ENCODE results near the gene SERTM2. TPM values are rescaled to one million over a fixed set of nuclear protein-coding genes. Genes with fewer than 3 reads are reported as not detected.

The SERTM2 gene
- total RNA-seq (not detected), polyA plus RNA-seq (under 1 TPM; 0.02 to 0.03 TPM)
- long read RNA-seq, donor 1: 0 reads
- long read RNA-seq, donor 2: 0 reads
- long read RNA-seq, donor 3: 0 reads
- long read RNA-seq, donor 4: 0 reads
- long read RNA-seq, donor 5, full-length matches to known transcripts: 1 of 1 reads
- long read RNA-seq, donor 5, partial matches to known transcripts: 0 of 1 reads
- long read RNA-seq, donor 5, other reads (novel, unspliced or antisense): 0 of 1 reads

DNA sequence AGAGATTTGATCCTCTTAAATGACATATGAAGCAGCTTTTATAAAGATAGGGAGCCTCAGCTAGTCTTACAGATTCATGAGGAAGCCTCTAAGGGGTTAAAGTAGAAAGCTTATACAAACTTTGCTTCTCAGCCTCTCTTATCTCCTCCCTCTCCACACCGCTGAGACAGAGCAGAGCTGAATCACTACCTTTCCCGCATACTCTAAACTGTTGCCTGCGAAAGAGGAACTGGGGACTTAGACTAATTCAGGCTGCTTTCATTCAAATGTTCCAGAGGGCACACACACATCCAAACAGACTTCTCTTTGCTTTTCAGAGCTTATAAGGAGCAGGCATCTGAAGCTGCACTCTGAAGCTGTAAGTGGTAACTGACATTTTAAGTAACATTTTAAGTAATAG, at the start of gene SERTM2:
Gene SERTM2 (plus strand): TSS at position 169 of the 400 bp plus-strand sequence. CDS start 7,213 bp downstream, outside the sequence.
- TF ChIP-seq, protein P1, sequence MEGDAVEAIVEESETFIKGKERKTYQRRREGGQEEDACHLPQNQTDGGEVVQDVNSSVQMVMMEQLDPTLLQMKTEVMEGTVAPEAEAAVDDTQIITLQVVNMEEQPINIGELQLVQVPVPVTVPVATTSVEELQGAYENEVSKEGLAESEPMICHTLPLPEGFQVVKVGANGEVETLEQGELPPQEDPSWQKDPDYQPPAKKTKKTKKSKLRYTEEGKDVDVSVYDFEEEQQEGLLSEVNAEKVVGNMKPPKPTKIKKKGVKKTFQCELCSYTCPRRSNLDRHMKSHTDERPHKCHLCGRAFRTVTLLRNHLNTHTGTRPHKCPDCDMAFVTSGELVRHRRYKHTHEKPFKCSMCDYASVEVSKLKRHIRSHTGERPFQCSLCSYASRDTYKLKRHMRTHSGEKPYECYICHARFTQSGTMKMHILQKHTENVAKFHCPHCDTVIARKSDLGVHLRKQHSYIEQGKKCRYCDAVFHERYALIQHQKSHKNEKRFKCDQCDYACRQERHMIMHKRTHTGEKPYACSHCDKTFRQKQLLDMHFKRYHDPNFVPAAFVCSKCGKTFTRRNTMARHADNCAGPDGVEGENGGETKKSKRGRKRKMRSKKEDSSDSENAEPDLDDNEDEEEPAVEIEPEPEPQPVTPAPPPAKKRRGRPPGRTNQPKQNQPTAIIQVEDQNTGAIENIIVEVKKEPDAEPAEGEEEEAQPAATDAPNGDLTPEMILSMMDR (IDR thresholded peaks at IDR 0.05; ENCODE audit: control extremely low read depth, extremely low read depth): no peak

DNA sequence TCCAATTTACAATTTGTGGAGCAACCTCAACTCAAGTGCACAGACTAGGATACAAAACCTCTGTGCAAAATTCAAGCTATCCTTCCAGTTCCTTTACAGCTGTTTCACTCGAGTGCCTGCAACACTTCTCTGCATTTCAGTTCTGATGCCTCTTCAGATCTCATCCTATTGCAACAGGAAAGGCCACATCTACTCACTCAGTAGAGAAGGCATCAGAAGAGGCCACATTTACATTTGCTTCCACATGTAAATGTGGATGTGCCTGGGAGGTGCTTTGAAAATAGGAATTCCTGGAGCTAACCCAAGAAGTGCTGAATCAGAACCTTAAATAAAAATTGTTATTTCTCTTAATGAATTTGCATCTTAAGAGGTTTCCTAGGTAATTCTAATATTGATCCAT, 45.8 kb upstream of the SERTM2 start:
- ATAC-seq (ENCODE audit: insufficient read depth, low FRiP score) (no peak), DNase-seq (no peak)
- 31 to 69% methylated on average over 1 of the region's 1 CpG for WGBS, 2 donors
- TF ChIP-seq, protein P1 (IDR thresholded peaks at IDR 0.05; ENCODE audit: control extremely low read depth, extremely low read depth): no peak
- peaks cover 0 to 1% (median 0%) of the 10 kb centered on the region in 4 donors for H3K9me3 ChIP-seq (ENCODE audit: control insufficient read depth in 4 of 4, insufficient read depth in 3 of 4, low read length in 3 of 4)
- no peak overlapping the region for H3K4me3 ChIP-seq
- H3K36me3 ChIP-seq (ENCODE audit: control insufficient read depth in 4 of 4, insufficient read depth in 4 of 4, low read length in 4 of 4): no peaks in the 10 kb centered on the region
- peaks cover 0 to 21% (median 0%) of the 10 kb centered on the region in 3 donors for H3K27me3 ChIP-seq (ENCODE audit: control insufficient read depth in 3 of 3, insufficient read depth in 3 of 3, low read length in 2 of 3)
- no peak overlapping the region for H3K27ac ChIP-seq (ENCODE audit: low read depth in 1 of 2, low read length in 1 of 2)
- H3K9ac ChIP-seq (ENCODE audit: insufficient read depth in 1 of 2, low read length in 2 of 2): no peak overlapping the region
- no peaks in the 10 kb centered on the region for H3K4me1 ChIP-seq (ENCODE audit: control insufficient read depth in 5 of 5, insufficient read depth in 5 of 5, low read length in 5 of 5)

More for the DNA sequence above, at the start of gene SERTM2:
- no peak within 1 kb of the TSS for H3K27ac ChIP-seq (ENCODE audit: low read depth in 1 of 2, low read length in 1 of 2)
- H3K4me3 ChIP-seq: no peak within 1 kb of the TSS
- H3K9ac ChIP-seq (ENCODE audit: insufficient read depth in 1 of 2, low read length in 2 of 2): no peak within 1 kb of the TSS
- H3K36me3 ChIP-seq (ENCODE audit: control insufficient read depth in 4 of 4, insufficient read depth in 4 of 4, low read length in 4 of 4): no peaks in the 10 kb centered on the region
- peaks cover 0 to 4% (median 0%) of the 10 kb centered on the region in 4 donors for H3K9me3 ChIP-seq (ENCODE audit: control insufficient read depth in 4 of 4, insufficient read depth in 3 of 4, low read length in 3 of 4)
- ATAC-seq (ENCODE audit: insufficient read depth, low FRiP score) (peak; percentile 47), DNase-seq (peak in 1 of 3 donors; percentile 6)
- H3K4me1 ChIP-seq (ENCODE audit: control insufficient read depth in 5 of 5, insufficient read depth in 5 of 5, low read length in 5 of 5): no peaks in the 10 kb centered on the region
- WGBS, 2 donors: 0 to 2% methylated on average over 3 of the region's 3 CpGs
- peaks cover 0 to 24% (median 23%) of the 10 kb centered on the region in 3 donors for H3K27me3 ChIP-seq (ENCODE audit: control insufficient read depth in 3 of 3, insufficient read depth in 3 of 3, low read length in 2 of 3)

DNA sequence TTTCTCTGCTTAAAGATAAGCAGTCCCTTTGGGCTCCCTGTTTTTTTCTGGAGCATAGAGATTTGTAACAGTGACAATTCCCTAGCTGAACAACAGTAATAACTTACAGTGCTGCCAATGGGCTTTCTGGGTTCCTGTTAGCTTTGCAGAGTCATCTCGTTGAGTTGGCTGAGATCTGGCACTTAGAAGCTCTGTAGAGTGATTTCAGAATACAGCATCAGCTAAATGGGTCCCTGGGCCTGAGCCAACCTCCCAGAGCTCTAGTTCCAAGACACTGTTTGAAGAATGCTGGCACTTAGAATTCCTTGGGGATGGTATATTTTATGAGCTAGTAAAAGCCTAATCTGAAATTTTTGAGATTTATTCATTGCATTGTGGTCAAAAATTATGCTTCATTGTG, 43.5 kb upstream of the SERTM2 start:
- Histone ChIP-seq H3K27ac (ENCODE audit: low read depth in 1 of 2, low read length in 1 of 2) (no peak overlapping the region), H3K9ac (ENCODE audit: insufficient read depth in 1 of 2, low read length in 2 of 2) (no peak overlapping the region), H3K27me3 (ENCODE audit: control insufficient read depth in 3 of 3, insufficient read depth in 3 of 3, low read length in 2 of 3) (peaks cover 0 to 21% (median 0%) of the 10 kb centered on the region in 3 donors), H3K4me1 (ENCODE audit: control insufficient read depth in 5 of 5, insufficient read depth in 5 of 5, low read length in 5 of 5) (no peaks in the 10 kb centered on the region), H3K4me3 (no peak overlapping the region), H3K9me3 (ENCODE audit: control insufficient read depth in 4 of 4, insufficient read depth in 3 of 4, low read length in 3 of 4) (peaks cover 0 to 11% (median 0%) of the 10 kb centered on the region in 4 donors), H3K36me3 (ENCODE audit: control insufficient read depth in 4 of 4, insufficient read depth in 4 of 4, low read length in 4 of 4) (no peaks in the 10 kb centered on the region)
- WGBS, 2 donors: 16 to 19% methylated on average over 1 of the region's 1 CpG
- peak; percentile 17 to 55 (median 17) for DNase-seq
- TF ChIP-seq, protein P1 (IDR thresholded peaks at IDR 0.05; ENCODE audit: control extremely low read depth, extremely low read depth): no peak
- ATAC-seq (ENCODE audit: insufficient read depth, low FRiP score): no peak
